ENCODE data around the gene CBX7.

CBX7 gene

DNA sequence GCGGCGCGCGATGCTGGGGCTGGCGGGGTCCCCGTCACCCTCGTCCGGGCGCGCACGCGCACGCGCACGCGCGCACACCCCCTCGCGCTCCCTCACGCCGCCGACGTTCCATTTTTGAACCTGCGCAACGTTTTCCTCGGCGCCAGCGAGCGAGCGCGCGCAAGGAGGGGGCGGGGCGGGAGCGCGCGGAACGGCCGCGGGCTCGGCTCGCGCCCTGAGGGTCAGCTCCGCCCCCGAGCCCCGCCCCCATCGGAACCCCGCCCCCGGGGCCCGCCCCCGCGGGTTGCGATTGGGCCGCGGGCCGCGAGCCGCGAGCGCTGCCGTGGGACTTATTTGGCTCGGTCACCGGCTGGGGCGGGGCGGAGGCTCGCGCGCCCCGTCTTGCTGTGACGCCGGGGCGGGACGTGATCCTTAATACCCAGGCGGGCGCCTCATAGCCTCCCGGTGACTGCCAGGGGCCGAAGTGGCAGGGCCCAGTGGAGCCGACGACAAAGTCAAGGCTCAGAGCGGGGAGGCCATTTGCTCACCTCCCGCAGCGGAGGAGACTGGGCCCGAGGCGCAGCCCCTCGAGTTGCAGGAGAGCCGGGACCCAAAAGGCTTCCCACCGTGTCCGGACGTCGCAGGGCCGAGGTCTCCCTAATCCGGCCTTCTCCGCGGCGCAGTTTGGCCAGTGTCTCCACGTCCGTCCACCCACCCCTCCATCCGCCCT is at the start of gene CBX7:
CBX7 (minus strand) TSS at position 170 of the 709 bp plus-strand sequence. CDS start 236 bp downstream, outside the sequence.
- peak; percentile 95 for DNase-seq (ENCODE audit: insufficient read length, low spot score)
- peak; percentile 80 for FAIRE-seq

DNA sequence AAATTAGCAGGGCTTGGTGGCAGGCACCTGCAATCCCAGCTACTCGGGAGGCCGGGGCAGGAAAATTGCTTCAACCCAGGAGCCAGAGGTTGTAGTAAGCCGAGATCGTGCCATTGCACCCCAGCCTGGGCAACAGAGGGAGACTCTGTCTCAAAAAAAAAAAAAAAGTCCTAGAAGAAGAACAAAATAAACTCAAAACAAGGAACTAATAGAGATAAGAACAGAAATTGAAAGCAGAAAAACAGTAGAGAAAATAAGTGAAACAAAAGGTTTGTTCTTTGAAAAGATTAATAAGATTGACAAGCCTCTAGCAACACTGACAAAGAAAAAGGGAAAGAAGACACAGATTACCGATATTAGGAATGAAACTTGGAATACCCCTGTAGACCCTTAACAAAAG is 45.1 kb upstream of the CBX7 start:
- DNase-seq (ENCODE audit: insufficient read length, low spot score) (no peak), FAIRE-seq (peak; percentile 54)

DNA sequence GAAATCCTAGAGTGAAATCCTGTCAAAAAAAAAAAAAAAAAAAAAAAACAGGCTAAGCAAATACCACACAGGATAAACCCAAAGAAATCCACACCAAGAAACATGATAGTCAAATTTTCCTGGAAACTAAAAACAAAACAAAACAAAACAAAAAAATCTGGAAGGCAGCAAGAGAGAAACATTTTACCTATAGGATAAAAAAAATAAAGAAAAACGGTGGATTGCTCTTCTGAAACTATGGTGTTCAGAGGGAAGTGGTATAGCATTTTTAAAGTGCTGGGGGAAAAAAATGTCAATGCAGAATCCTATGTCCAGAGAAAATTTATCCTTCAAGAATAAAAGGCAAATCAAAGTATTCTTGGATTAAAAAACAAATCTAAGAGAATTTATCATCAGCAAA is 41.6 kb upstream of the CBX7 start:
- DNase-seq (ENCODE audit: insufficient read length, low spot score) (no peak), FAIRE-seq (peak; percentile 33)

DNA sequence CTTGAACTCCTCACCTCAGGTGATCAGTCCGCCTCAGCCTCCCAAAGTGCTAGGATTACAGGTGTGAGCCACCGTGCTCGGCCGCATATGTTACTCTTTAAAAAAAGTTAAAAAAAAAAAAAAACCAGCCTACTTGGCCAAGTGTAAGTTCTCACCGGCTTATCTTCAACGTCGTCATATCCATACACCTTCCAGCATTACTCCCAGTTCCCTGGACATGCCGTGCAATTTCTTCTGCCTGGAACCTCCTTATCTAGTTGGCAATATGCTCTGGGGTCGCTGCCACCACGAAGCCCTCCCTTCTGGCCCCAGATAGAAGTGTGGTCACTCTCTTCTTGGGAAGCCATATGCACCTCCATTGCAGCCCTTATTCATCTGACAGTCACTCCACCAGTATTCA is 36.3 kb upstream of the CBX7 start:
- FAIRE-seq (no peak), DNase-seq (ENCODE audit: insufficient read length, low spot score) (no peak)

DNA sequence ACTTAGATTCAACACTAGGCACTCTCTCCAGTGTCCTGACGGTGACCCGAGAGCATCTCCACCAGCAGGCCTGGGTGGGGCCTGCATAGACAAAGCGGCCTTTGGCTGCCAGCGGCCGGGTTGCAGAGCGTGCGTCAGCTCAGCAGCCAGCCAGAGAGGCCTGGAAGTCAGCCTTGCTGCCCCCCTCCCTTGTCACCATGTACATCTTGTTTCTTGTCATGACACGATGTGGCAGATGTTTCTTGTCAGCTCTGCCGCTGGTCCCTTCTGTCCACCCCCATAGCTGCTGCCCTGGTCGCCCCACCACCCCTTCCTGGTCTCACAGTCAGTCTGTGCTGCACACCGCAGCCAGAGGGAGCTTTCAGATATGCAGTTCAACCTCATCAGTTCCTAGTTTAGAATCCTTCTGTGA is 33.1 kb upstream of the CBX7 start:
- no peak for FAIRE-seq
- DNase-seq (ENCODE audit: insufficient read length, low spot score): no peak

DNA sequence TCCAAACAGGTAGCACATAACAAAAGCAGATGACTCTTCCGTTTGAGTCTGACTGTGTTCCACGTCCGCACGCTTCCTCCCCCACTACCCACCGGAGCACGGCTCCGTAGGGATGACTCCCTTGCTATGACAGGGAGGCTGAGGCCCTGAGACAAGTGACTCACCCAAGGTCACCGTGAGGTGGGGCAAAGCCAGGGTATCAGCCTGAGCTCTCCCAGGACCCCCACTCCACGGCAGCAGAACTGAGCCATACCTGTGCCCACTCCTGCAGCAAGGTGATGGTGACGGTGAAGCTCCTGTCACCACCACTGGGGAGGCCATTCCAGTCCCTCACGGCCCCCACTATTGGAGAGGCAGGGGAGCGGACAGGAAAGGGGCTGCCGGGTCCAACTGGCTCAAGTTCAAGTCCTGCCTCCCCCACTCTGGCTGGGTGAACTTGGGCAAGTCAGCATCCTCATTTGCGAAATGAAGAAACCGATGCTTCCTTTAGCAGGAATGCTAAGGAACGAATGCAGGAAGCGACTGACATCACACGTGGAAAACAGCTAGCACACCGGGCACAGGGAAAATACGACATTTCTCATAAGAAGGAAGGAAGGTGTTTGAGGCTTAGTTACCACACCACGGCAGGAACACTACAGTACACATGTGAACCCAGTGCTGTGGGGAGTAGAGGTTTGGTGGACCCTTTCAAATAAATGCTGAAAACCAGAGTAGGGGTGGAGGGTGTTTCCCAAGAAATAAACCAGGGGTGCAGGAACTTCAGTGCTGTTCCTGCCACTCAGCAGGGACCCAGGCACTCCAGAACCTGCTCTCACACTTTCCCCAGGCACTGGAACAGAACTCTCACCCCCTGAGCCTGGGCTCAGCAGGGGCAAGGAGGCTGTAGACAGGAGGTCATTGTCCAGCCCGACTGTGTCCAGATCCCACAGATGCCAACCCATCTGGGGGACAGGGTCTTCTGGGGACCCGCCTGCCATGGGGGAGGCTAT is 32.4 kb upstream of the CBX7 start:
- FAIRE-seq: no peak
- no peak for DNase-seq (ENCODE audit: insufficient read length, low spot score)

DNA sequence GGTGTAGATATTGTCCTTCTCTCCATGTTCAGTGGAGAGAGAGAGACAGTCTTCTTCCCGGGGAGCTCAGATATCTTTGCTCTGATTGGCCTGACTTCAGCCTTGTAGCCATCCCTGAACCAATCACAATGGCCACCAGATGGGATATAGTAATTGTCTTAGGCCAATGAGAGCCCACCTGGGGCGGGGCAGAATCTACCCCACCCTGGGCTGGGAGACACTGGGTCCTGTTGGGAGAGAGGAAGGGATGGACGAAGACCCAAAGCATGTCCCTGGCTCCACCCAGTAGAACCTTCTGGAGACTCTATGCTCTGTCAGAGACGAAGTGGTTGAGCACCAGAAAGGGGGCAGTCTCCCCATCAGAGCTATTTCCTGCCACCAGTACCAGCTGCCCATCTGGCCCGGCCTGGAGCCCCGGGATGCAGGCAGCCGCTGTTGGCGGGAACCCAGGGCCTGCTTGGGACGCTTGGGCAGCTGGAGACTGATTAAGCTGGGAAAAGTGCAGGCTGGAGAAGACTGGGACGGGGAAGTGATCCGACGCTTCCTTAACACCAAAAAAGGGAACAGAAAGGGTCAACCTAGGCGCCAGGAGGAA is 31.6 kb upstream of the CBX7 start:
- FAIRE-seq (no peak), DNase-seq (ENCODE audit: insufficient read length, low spot score) (no peak)

DNA sequence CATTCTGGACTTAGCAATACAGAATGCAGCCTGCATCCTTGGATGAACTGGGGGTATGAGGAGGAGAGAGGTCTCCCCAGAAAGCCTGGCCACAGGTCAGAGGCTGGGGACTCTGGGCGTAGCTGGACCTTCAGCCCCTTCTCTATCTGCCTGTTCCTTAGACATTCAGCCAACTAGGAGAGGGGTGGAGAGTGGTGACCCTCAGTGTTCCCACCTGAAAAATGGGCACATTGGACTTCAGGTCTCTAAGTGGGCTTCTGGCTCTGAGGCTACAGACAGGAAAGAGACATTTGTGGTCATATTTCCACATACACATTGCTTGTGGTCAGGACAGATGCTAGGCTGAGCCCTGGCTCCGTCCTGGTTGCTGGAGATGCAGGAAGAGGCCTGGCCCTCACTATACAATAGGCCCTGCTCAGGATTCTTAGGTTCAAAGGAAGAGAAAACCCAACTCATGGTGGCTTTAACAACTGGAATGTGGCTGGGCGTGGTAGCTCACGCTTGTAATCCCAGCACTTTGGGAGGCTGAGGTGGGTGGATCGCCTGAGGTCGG is 30.1 kb upstream of the CBX7 start:
- FAIRE-seq: no peak
- DNase-seq (ENCODE audit: insufficient read length, low spot score): no peak

DNA sequence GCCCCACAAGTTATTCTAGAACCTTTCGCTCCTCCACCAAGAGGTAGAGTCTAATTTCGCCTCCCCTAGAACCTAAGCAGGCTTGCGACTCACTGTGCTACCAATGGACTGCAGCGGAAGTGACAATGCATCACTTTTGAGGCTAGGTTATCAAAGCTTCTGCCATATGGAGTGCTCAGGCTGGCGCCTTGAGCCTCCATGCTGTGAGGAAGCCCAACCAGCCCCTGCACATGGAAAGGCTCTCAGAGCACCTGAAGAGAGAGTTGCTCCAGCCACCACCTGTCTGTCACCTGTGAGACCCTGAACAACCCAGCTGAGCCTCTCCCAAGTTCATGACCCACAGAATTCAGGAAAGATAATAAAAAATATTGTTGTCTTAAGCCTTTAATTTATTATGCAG is 29.3 kb upstream of the CBX7 start:
- FAIRE-seq (no peak), DNase-seq (ENCODE audit: insufficient read length, low spot score) (no peak)

DNA sequence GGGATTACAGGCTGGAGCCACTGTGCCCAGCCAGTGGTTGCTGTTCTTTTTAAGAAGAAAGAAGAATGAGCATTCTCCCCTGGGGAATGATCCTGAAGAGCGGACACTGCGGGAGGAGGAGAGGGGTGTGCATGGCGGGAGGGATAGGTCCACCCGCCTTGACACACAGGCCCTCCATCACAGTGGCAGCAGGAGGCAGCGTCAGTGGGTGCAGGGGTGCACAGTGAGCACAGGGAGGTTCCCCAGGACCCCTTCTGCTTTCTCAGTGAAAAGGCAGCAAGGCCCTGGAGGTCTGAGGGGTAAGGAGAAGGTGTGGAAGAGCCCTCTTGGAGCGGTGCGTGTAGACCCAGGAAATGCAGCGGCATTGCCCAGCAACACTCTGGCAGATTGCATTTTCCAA is 28.9 kb upstream of the CBX7 start:
- no peak for FAIRE-seq
- no peak for DNase-seq (ENCODE audit: insufficient read length, low spot score)

DNA sequence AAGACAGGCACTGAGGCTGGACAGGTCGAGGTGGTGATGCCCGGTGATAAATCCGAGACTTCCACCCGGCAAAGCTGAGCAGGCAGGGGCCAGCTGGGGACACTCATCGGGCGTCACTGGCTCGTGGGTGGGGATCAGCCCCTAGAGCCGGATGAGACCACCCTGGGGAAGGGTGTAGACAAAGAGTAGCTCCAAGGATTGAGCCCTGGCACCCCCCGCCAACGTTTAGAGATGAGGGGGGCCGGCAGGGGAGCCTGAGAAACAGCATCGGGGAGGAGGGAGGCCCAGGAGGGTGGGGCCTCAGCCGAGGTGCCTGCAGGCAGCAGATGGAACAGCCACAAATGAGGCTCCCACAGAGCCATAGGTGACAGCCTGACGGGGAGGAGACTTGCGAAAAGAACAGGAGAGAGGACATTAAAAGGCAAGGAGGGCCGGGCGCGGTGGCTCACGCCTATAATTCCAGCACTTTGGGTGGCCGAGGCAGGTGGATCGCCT is 27.4 kb upstream of the CBX7 start:
- FAIRE-seq (no peak), DNase-seq (ENCODE audit: insufficient read length, low spot score) (no peak)

DNA sequence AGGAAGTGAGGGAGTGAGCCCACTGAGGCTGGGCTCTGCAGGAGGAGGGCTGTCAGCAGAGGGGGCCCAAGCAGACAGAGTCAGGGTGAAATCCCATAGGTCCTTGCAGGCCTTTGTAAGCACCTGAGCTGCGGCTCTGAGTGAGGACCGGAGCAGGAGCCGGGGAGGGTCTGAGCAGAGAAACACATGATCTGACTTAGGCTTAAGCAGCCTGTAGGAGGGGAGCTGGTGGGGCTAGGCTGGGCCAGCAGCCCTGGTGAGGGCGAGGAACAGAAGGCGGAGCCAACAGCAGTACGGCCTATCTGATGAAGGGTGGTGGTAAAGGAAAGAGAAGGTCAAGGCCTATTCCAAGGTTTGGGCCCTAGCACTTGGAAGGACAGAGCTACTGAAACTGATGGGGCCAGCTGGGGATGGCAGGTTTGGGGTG is 26.9 kb upstream of the CBX7 start:
- no peak for FAIRE-seq

DNA sequence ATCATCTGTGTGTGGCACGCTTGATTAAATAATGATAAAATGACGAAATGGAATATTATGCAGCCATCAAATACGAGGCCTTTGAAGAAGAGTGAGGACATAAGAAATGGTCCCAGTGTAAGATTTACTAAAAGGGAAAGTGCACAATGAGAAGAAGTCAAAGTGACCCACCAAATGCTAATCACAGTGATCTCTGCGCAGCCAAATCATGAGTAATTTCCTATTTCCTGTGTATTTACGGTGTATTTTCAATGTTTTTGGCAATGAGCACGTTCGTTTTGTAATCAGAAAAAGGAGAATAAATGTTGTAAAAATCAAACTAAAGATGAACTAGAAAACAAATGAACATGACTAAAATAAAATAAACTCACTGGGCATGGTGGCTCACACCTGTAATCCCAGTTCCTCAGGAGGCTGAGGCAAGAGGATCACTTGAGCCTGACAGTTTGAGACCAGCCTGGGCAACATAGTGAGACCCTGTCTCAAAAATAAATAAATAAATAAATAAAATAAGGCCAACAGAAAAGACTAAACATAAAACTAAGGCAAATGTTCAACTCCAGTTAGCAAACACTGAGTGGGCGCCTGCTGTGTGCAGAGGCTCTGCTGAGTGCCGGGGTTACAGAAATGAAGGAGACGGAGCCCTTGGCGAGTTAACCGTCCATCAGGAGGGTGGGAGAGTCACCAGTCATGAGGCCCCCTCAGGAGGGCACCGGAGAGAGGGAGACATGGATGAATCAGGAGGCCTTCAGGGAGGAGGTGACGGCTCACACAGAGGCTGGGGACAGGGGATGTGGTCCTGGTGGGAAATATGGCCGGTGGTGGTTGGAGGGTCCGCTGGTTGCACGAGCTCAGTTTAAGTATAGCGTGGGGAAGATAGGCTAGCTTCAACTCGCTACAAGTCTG is 26.0 kb upstream of the CBX7 start:
- FAIRE-seq (no peak), DNase-seq (ENCODE audit: insufficient read length, low spot score) (no peak)

More for the DNA sequence above, 26.9 kb upstream of the CBX7 start:
- no peak for DNase-seq (ENCODE audit: insufficient read length, low spot score)

DNA sequence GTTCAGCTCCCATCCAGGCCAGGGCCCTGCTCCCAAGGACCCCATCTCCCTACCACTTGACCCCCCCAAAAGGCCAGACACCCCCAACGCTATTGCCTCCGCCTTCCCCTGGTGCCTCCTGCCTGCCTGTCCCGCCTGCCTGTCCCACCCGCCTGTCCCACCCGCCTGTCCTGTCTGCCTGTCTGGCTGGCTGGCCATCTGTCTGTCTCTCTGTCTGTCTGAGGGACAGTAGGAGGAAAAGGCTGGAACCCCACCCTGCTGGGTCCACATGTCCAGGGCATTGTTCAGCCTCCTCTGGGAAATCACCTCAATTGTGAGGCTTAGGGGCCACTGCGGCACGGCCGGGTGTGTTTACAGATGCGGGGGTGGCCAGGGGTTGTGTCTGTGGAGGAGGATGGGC is 25.3 kb upstream of the CBX7 start:
- no peak for DNase-seq (ENCODE audit: insufficient read length, low spot score)
- FAIRE-seq: no peak

DNA sequence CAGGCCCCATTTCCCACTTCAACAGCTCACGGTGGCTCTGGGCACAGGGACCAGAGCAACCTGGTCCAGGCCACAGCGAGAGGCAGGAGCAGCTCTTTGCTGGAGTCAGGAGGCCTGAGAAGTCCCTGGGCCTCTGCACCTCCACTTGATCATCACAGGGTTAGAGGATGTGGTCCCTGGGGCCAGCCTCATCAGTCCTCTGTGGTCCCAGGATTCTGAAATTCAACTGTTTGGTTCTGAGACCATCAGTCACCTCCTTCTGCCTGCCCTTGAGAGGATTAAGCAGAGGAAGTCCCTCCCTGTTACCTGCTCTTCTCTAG is 24.9 kb upstream of the CBX7 start:
- DNase-seq (ENCODE audit: insufficient read length, low spot score) (no peak), FAIRE-seq (no peak)

DNA sequence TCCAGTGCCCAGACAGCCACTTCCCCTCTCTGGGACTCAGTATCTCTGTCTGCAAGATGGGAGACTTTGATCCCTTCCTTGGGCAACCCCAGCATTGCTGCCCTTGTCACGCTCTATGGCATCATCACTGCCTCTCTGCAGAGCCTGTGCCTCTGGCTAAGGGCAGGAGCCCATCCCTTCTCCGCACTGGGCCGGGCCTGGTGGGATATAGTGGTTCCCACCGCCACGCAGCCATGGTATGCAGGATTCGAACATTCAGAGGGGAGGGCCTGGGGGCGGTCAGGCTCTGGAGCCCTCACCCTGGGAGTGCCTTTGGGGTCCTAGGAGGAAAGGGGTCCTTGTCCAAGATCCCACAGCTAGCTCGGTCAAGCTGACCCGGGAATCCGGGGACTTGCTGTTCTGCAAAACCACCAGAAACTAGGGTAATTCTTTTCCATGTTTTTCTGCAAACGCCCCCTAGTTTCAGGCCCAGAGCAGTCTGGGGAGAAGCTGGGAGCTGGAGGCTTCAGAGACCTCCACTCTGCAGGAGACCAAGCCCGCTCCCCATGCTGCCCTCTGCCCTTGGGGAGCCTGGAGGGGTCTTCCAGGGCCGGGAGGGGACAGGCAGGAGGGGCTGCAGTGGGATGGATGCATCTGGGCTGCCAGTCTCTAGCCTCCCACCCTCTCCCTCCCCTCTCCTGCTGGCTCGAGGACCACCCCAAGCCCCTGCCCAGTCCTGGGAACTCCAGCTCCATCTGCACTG is 24.4 kb upstream of the CBX7 start:
- no peak for FAIRE-seq
- DNase-seq (ENCODE audit: insufficient read length, low spot score): no peak

DNA sequence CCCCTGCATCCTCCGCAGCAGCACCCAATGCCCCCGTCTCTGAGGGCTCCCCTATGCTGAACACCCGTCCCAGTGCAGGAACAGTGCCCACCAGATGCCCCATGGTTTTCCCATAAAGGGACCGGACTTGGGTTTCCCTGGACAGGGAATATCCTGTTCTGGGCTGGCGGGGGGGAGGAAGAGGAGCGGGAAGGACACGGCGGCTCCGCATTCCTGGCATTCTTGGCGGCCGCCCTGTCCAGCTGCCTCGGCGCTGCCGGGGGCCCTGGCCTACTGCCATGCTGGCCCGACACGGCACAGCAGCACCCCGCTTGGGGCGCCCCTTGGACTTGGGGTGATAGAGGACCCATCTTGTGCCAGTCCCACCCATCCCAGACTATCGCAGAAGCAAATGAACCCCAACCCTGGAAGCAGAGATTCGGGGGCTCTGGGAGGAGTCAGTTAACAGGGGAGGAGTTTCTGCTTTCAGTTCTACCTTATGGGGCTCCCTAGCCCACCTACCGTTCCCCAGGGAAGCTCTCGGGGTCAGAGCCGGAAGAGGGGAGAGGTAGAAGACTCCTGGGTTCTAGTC is 23.7 kb upstream of the CBX7 start:
- DNase-seq (ENCODE audit: insufficient read length, low spot score) (no peak), FAIRE-seq (no peak)

DNA sequence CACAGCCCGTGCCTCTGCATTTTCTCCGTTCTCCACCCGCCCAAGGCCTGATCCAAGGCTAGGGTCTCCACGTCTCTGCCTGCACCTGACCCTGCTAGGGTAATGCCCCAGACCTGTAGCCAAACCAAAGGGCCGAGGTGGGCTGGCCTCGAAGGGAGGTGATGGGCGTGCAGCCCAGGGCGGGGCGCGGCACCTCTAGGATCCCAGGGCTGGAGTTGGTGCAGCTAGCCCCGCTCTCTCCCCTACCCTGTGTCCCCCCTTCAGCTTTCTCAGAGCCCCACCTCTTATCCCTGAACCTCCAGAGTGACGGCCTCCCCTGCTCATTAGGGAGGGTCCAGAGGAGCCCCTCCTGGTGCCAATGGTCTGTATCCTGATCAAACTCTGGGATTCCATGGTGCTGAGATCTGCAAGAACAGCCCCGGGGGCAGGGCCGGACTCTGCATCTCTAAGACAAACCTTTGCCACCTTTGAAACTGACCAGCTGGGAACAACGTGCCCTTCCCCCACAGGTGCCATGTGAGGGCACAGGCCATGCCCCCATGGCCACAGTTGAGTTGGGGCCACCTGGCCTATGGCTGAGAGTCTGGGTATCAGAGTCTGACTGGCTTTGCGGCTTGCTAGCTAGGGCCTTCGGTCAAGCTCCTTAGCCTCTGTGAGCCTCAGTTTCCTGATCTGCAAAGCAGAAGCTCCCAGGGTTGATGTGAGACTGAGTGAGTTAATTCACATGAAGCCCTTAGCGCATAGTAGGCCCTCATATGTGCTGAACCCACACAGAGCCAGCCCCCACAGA is 23.1 kb upstream of the CBX7 start:
- no peak for DNase-seq (ENCODE audit: insufficient read length, low spot score)
- no peak for FAIRE-seq

Data from GM19239 (cell line).